ENCODE results near the gene RASA3. TPM values are rescaled to one million over a fixed set of nuclear protein-coding genes. Genes with fewer than 3 reads are reported as not detected.

The RASA3 gene
- total and polyA plus RNA-seq, 9 of the 15 experiments (the other 6 are each of a cell fraction or from before 2014, with no cell fraction given): 0.72 to 25.3 (median 14.4) TPM

- TF ChIP-seq MCM2 (IDR thresholded peaks at IDR 0.05; ENCODE audit: low read depth) (no peak), ZNF408 (CRISPR knock-in tag; IDR thresholded peaks at IDR 0.05; ENCODE audit: low read depth) (no peak), ZNF311 (CRISPR knock-in tag; IDR thresholded peaks at IDR 0.05) (no peak), PRDM10 (IDR thresholded peaks at IDR 0.05; ENCODE audit: partially characterized antibody) (peak; percentile 77), E2F6 (IDR thresholded peaks at IDR 0.05; ENCODE audit: borderline replicate concordance in 1 of 2, extremely low read depth in 1 of 2, insufficient read depth in 1 of 2, insufficient read length in 1 of 2, low read depth in 1 of 2, low read length in 1 of 2, poor library complexity in 1 of 2, severe bottlenecking in 1 of 2) (peak; percentile 66 to 94), NR2C2 (CRISPR knock-in tag; IDR thresholded peaks at IDR 0.05) (no peak), NR2C2 (tag; IDR thresholded peaks at IDR 0.05) (peak; percentile 66), TCF3 (CRISPR knock-in tag; IDR thresholded peaks at IDR 0.05) (no peak), JUN (IDR thresholded peaks at IDR 0.05; ENCODE audit: borderline replicate concordance, low read depth, low read length) (0 out of 2 replicates have a peak, but pooled peaks have one; percentile 38), JUN (CRISPR knock-in tag; IDR thresholded peaks at IDR 0.05; ENCODE audit: borderline replicate concordance) (no peak), ETV1 (tag; conservative IDR thresholded peaks at IDR 0.05; ENCODE audit: low read depth) (peak; percentile 78), CEBPB (tag; IDR thresholded peaks at IDR 0.05) (no peak), RBBP5 (IDR thresholded peaks at IDR 0.05; ENCODE audit: borderline replicate concordance, insufficient read depth, low read length, poor library complexity, severe bottlenecking) (peak; percentile 47), SOX6 (IDR thresholded peaks at IDR 0.05) (0 out of 2 replicates have a peak, but pooled peaks have one; percentile 22), CREM (IDR thresholded peaks at IDR 0.05; ENCODE audit: low read depth) (peak; percentile 48; the same call in 1 of the 2 replicates), SNRNP70 (optimal IDR thresholded peaks at IDR 0.05; ENCODE audit: low read depth, low read length) (no peak), HDAC2 (IDR thresholded peaks at IDR 0.05) (0 out of 2 replicates have a peak, but pooled peaks have one; percentile 17), PML (IDR thresholded peaks at IDR 0.05; ENCODE audit: low read length) (0 out of 2 replicates have a peak, but pooled peaks have one; percentile 21), ZNF584 (CRISPR knock-in tag; IDR thresholded peaks at IDR 0.05; ENCODE audit: low read depth) (0 out of 2 replicates have a peak, but pooled peaks have one; percentile 8), SAFB (IDR thresholded peaks at IDR 0.05; ENCODE audit: borderline replicate concordance, low read depth, low read length) (peak; percentile 15; the same call in 1 of the 2 replicates), TBP (optimal IDR thresholded peaks at IDR 0.05; ENCODE audit: low read depth, low read length) (peak; percentile 61), POLR2G (IDR thresholded peaks at IDR 0.05; ENCODE audit: low read depth, low read length) (peak; percentile 60), RNF2 (IDR thresholded peaks at IDR 0.05) (0 out of 2 replicates have a peak, but pooled peaks have one; percentile 30), SLC30A9 (CRISPR knock-in tag; IDR thresholded peaks at IDR 0.05) (no peak)
These were observed 3.5 kb downstream of the RASA3 start (continued) for GRCh38 chr13:114128624-114129522.

Data from K562 (cell line).